Activated CD4-positive, CD25-positive, alpha-beta regulatory T cell treated with anti-CD3 and anti-CD28 coated beads, Interleukin-2, amount 50 U/mL, for 24 hours (primary cell): ENCODE results near the gene EHD3.

Experiments
- ATAC-seq, 2 donors: fragments of 150-1000 bp; cut with Tn5 transposase; one replicate each; pipeline ENCODE4 v1.10.0; 2021; ENCODE audit warnings: mild to moderate bottlenecking in 1 of 2, moderate library complexity in 1 of 2

Gene EHD3

DNA sequence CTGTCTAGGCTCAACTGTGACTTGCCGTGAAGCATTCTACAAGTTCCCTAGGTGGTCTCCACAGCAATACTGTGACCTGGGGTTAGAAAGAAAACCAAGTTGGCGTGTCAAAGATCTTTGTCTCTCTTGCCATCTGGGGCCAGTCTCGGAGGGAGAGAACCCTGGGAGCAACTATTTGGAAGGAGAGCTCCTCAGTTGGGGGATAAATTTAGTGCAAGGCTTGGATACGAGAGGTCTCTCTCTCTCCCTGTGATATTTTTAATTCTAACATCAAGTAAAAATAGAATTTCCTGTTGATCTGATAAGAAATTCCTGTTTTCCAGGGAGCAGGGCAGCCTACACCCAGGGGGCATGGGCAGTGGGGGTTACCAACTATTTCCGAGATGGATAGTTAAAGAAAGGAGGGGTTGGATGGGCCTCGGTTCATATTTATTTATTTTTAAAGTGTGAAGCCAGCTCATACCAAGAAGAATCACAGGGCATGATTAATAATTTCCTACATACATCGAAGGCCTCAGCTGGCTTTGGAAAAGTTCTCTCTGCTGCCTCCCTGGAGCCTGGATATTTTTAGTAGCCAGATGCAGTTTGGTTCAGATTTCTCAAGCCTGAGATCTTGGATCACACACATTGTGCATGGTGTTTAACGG, 62.8 kb downstream of the EHD3 start:
- no peak for ATAC-seq

- ATAC-seq, result peak; percentile 87 to 92
Observed at GRCh38 chr2:31297751-31298150, 63.8 kb downstream of the EHD3 start.

DNA sequence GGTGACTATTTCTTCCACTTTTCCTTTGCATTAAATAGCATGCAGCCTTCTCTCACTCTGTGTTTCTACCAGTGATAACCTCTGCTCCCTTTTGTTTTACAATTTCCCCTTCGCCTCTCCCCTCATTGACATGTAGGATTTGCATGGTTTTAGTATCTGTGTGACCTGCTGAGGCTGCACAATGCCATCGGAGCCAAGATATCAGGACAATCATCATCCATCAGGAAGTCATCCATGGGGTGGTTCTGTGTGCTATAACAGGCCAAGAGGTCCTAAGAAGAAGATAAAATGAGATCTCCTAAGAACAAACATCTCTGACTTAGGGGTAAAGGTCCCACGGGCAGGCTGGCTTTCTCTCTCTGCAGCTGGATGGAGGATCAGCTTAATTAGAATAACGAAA, 65.6 kb downstream of the EHD3 start:
- ATAC-seq, result no peak

- no peak for ATAC-seq
Observed at GRCh38 chr2:31300309-31300708, 66.4 kb downstream of the EHD3 start.

DNA sequence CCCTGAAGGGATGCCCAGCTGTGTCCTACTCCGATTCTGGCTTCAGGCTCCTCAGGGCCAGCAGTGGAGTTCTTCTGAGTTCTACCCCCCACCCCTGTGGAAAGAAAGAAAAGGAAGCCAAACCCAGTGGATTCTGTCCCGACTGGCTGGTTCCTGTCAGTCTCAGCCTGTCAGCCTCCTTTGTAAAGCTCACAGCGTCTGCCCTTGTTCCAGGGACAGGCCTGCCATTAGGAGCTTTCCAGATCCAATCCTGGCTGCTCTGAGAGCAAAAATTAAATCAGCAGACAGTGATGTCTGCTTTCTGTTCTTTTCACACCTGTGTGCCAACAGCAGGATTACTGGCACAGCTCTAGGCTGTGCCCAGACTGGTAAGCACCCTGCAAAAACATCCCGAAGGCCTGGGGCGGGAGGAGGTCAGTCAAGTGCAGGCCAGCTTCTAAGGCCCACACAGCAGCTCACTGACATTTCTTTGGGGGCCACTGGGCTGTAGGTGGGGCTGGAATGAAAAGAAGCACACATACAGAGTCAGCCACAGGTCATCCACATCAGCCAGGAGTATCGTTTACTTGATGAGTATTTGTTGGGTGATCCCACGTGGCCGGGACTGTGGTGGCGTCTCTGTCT, 69.1 kb downstream of the EHD3 start:
- no peak for ATAC-seq

DNA sequence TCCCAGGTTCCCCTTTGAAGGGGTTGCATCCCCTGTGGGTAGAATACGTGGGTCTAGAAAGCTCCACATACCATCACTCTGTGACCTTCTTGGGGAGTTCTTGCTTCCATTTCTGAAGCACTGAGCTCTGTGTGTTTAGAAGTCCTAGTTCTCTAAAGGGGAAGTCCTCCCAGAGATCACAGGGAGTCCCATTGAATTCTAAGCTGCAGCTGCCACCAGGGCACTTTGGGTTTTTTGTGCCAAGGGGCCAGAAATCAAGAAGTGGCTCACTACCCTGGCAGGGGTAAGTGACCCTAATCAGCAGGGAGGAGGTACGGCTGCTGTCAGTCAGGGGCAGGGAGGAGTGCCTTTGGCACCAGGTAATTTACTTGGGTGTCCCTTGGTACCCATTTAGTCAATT, 70.9 kb downstream of the EHD3 start:
- no peak for ATAC-seq

GRCh38 chr2:31312898-31313297, 78.9 kb downstream of the EHD3 start:
- peak; percentile 46 to 85 for ATAC-seq

GRCh38 chr2:31314761-31315160, 80.8 kb downstream of the EHD3 start:
- ATAC-seq, result no peak

DNA sequence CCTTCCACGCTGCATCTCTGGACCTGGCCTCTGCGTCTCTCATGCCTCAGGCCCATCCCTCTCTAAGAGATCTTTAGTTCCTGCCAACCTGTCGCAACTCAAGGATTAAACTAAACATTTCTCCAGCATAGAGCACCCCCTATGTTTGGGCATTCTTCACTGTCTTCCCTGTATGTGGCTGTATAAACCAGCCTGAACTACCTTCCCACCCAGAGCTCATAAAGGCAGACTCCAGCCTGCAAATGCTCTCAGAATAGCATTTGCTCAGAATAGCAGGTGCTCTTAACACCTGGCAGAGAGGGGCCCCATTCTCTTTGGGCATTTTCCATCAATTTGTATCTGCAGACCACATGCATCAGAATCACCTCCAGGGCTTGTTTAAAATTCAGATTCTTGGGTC, 83.4 kb downstream of the EHD3 start:
- ATAC-seq, result no peak

- peak in 1 of 2 donors; percentile 72 for ATAC-seq
Observed at GRCh38 chr2:31318361-31319336, 84.7 kb downstream of the EHD3 start.
